ENCODE results near the gene FUOM. TPM values are rescaled to one million over a fixed set of nuclear protein-coding genes. Genes with fewer than 3 reads are reported as not detected.

Gene FUOM
- total and polyA plus RNA-seq, 9 of the 15 experiments (the other 6 are each of a cell fraction or from before 2014, with no cell fraction given), result 1.8 to 96.1 (median 27.0) TPM

DNA sequence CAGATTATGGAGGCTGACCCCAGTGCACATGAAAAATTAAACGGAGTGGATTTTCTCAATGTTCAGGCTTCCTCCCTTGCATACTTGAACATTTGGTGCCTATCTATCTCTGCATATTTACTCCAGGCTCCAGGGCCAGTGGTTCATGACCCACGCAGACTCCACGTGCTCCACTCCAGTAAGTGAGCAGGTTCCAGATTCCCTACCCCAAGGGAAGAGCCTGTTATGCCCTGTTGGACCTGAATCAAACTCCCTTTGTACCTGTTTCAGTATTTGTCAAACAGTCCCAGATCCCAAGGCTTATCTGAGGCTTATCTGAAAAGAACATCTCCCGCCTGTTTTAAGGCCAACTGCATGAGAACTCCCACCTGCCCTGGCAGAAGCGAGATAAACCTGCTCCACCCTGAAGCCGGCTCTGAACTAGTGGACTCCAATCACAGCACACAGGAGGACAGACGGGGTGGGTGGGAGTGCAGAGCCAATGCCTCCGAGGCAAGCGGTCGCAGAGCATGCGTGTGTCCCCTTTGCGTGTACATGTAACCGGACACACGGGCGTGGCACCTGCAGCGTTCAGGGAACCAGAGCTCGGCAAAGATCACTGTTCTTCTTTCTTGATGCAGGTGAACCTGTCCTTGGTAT is 2.3 kb upstream of the FUOM start (continued):
- TF ChIP-seq, protein P1, sequence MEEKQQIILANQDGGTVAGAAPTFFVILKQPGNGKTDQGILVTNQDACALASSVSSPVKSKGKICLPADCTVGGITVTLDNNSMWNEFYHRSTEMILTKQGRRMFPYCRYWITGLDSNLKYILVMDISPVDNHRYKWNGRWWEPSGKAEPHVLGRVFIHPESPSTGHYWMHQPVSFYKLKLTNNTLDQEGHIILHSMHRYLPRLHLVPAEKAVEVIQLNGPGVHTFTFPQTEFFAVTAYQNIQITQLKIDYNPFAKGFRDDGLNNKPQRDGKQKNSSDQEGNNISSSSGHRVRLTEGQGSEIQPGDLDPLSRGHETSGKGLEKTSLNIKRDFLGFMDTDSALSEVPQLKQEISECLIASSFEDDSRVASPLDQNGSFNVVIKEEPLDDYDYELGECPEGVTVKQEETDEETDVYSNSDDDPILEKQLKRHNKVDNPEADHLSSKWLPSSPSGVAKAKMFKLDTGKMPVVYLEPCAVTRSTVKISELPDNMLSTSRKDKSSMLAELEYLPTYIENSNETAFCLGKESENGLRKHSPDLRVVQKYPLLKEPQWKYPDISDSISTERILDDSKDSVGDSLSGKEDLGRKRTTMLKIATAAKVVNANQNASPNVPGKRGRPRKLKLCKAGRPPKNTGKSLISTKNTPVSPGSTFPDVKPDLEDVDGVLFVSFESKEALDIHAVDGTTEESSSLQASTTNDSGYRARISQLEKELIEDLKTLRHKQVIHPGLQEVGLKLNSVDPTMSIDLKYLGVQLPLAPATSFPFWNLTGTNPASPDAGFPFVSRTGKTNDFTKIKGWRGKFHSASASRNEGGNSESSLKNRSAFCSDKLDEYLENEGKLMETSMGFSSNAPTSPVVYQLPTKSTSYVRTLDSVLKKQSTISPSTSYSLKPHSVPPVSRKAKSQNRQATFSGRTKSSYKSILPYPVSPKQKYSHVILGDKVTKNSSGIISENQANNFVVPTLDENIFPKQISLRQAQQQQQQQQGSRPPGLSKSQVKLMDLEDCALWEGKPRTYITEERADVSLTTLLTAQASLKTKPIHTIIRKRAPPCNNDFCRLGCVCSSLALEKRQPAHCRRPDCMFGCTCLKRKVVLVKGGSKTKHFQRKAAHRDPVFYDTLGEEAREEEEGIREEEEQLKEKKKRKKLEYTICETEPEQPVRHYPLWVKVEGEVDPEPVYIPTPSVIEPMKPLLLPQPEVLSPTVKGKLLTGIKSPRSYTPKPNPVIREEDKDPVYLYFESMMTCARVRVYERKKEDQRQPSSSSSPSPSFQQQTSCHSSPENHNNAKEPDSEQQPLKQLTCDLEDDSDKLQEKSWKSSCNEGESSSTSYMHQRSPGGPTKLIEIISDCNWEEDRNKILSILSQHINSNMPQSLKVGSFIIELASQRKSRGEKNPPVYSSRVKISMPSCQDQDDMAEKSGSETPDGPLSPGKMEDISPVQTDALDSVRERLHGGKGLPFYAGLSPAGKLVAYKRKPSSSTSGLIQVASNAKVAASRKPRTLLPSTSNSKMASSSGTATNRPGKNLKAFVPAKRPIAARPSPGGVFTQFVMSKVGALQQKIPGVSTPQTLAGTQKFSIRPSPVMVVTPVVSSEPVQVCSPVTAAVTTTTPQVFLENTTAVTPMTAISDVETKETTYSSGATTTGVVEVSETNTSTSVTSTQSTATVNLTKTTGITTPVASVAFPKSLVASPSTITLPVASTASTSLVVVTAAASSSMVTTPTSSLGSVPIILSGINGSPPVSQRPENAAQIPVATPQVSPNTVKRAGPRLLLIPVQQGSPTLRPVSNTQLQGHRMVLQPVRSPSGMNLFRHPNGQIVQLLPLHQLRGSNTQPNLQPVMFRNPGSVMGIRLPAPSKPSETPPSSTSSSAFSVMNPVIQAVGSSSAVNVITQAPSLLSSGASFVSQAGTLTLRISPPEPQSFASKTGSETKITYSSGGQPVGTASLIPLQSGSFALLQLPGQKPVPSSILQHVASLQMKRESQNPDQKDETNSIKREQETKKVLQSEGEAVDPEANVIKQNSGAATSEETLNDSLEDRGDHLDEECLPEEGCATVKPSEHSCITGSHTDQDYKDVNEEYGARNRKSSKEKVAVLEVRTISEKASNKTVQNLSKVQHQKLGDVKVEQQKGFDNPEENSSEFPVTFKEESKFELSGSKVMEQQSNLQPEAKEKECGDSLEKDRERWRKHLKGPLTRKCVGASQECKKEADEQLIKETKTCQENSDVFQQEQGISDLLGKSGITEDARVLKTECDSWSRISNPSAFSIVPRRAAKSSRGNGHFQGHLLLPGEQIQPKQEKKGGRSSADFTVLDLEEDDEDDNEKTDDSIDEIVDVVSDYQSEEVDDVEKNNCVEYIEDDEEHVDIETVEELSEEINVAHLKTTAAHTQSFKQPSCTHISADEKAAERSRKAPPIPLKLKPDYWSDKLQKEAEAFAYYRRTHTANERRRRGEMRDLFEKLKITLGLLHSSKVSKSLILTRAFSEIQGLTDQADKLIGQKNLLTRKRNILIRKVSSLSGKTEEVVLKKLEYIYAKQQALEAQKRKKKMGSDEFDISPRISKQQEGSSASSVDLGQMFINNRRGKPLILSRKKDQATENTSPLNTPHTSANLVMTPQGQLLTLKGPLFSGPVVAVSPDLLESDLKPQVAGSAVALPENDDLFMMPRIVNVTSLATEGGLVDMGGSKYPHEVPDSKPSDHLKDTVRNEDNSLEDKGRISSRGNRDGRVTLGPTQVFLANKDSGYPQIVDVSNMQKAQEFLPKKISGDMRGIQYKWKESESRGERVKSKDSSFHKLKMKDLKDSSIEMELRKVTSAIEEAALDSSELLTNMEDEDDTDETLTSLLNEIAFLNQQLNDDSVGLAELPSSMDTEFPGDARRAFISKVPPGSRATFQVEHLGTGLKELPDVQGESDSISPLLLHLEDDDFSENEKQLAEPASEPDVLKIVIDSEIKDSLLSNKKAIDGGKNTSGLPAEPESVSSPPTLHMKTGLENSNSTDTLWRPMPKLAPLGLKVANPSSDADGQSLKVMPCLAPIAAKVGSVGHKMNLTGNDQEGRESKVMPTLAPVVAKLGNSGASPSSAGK (IDR thresholded peaks at IDR 0.05), result peak; percentile 92
- TF ChIP-seq RNF2 (IDR thresholded peaks at IDR 0.05), result 0 out of 2 replicates have a peak, but pooled peaks have one; percentile 48
- TF ChIP-seq HNRNPUL1 (IDR thresholded peaks at IDR 0.05; ENCODE audit: low read length), result no peak
- TF ChIP-seq CBFA2T3 (IDR thresholded peaks at IDR 0.05), result peak; percentile 86
- TF ChIP-seq, protein P2, sequence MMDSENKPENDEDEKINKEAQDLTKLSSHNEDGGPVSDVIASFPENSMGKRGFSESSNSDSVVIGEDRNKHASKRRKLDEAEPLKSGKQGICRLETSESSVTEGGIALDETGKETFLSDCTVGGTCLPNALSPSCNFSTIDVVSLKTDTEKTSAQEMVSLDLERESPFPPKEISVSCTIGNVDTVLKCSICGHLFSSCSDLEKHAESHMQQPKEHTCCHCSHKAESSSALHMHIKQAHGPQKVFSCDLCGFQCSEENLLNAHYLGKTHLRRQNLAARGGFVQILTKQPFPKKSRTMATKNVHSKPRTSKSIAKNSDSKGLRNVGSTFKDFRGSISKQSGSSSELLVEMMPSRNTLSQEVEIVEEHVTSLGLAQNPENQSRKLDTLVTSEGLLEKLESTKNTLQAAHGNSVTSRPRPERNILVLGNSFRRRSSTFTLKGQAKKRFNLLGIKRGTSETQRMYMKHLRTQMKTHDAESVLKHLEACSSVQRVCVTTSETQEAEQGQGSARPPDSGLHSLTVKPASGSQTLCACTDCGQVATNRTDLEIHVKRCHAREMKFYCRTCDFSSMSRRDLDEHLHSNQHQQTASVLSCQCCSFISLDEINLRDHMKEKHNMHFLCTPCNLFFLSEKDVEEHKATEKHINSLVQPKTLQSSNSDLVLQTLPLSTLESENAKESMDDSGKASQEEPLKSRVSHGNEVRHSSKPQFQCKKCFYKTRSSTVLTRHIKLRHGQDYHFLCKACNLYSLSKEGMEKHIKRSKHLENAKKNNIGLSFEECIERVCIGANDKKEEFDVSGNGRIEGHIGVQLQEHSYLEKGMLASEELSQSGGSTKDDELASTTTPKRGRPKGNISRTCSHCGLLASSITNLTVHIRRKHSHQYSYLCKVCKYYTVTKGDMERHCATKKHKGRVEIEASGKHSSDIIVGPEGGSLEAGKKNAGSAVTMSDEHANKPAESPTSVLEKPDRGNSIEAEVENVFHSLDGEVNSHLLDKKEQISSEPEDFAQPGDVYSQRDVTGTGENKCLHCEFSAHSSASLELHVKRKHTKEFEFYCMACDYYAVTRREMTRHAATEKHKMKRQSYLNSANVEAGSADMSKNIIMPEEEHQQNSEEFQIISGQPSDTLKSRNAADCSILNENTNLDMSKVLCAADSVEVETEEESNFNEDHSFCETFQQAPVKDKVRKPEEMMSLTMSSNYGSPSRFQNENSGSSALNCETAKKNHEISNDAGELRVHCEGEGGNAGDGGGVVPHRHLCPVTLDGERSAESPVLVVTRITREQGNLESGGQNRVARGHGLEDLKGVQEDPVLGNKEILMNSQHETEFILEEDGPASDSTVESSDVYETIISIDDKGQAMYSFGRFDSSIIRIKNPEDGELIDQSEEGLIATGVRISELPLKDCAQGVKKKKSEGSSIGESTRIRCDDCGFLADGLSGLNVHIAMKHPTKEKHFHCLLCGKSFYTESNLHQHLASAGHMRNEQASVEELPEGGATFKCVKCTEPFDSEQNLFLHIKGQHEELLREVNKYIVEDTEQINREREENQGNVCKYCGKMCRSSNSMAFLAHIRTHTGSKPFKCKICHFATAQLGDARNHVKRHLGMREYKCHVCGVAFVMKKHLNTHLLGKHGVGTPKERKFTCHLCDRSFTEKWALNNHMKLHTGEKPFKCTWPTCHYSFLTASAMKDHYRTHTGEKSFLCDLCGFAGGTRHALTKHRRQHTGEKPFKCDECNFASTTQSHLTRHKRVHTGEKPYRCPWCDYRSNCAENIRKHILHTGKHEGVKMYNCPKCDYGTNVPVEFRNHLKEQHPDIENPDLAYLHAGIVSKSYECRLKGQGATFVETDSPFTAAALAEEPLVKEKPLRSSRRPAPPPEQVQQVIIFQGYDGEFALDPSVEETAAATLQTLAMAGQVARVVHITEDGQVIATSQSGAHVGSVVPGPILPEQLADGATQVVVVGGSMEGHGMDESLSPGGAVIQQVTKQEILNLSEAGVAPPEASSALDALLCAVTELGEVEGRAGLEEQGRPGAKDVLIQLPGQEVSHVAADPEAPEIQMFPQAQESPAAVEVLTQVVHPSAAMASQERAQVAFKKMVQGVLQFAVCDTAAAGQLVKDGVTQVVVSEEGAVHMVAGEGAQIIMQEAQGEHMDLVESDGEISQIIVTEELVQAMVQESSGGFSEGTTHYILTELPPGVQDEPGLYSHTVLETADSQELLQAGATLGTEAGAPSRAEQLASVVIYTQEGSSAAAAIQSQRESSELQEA (IDR thresholded peaks at IDR 0.05; ENCODE audit: low read depth), result no peak
- TF ChIP-seq ZFP36 (IDR thresholded peaks at IDR 0.05; ENCODE audit: low read depth, low read length, partially characterized antibody), result no peak
- no peak for TF ChIP-seq MTA3 (IDR thresholded peaks at IDR 0.05; ENCODE audit: borderline replicate concordance)

Measured in K562 (cell line).